ENCODE data around the gene MCF2.

DNA sequence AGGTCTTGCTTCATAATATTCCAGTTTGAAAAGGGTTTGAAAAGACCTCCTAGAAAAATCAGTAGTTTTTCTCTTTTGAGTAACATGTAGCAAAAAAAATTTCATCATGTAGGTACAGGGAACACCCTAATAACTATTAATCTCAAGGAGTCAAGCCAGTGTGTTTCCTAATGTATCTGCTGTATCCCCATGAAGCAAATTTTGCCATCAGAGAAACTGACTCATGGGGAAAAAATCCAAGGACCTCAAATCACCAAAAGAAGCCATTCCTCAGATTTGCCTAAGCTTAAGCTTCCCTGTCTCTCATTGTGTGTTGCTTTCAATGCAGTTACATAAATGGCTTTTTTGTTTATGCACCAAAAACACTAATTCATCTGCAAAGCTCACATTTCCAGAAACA lies 147.7 kb downstream of the MCF2 start:
- TF ChIP-seq POLR2AphosphoS5 (IDR thresholded peaks at IDR 0.05; ENCODE audit: low read depth, low read length) (no peak), KLF16 (CRISPR knock-in tag; IDR thresholded peaks at IDR 0.05) (no peak), JUN (CRISPR knock-in tag; IDR thresholded peaks at IDR 0.05) (no peak)

Measured in HepG2 (cell line).